H9 (cell line): Measurements from ENCODE around the gene RGS14. TPM values are rescaled to one million over a fixed set of nuclear protein-coding genes. Genes with fewer than 3 reads are reported as not detected.

Experiments used
- DNase-seq: peaks from one replicate; pipeline ENCODE4 v3.0.0-alpha.2; 2017
- H2AFZ ChIP-seq: one replicate; pipeline ENCODE4 v1.6.1; 2013; ENCODE audit warnings: mild to moderate bottlenecking, low read length, control low read depth, moderate library complexity
- H2AK5ac ChIP-seq: 2 replicates; pipeline ENCODE4 v1.6.1; 2013; ENCODE audit warnings: low read length, control low read depth, mixed read lengths; ENCODE audit not compliant: insufficient read length
- H2BK120ac ChIP-seq: one replicate; pipeline ENCODE4 v1.6.1; 2013; ENCODE audit warnings: low read depth, mild to moderate bottlenecking, low read length, control low read depth, inconsistent platforms; ENCODE audit not compliant: poor library complexity, severe bottlenecking
- H2BK12ac ChIP-seq: 2 replicates; pipeline ENCODE4 v1.6.1; 2013; ENCODE audit warnings: low read length, control low read depth, mixed read lengths, low read depth; ENCODE audit not compliant: insufficient read length
- H2BK15ac ChIP-seq: 2 replicates; pipeline ENCODE4 v1.6.1; 2013; ENCODE audit warnings: low read depth, low read length, control low read depth
- H2BK20ac ChIP-seq: one replicate; pipeline ENCODE4 v1.6.1; 2013; ENCODE audit warnings: low read depth, mild to moderate bottlenecking, low read length, control low read depth, inconsistent platforms; ENCODE audit not compliant: poor library complexity, severe bottlenecking
- H2BK5ac ChIP-seq: 2 replicates; pipeline ENCODE4 v1.6.1; 2013; ENCODE audit warnings: low read length, control low read depth, mixed read lengths; ENCODE audit not compliant: insufficient read length
- H3K14ac ChIP-seq: 2 replicates; pipeline ENCODE4 v1.6.1; 2013; ENCODE audit warnings: low read length, control low read depth; ENCODE audit not compliant: insufficient read depth
- H3K18ac ChIP-seq: 2 replicates; pipeline ENCODE4 v1.6.1; 2013; ENCODE audit warnings: low read depth, mild to moderate bottlenecking, mixed read lengths, low read length, control low read depth; ENCODE audit not compliant: insufficient read length
- H3K23ac ChIP-seq: 2 replicates; pipeline ENCODE4 v1.6.1; 2013; ENCODE audit warnings: low read length, control low read depth, mixed read lengths, low read depth; ENCODE audit not compliant: insufficient read length
- H3K23me2 ChIP-seq: 2 replicates; pipeline ENCODE4 v1.6.1; 2013; ENCODE audit warnings: low read depth, mild to moderate bottlenecking, mixed read lengths, low read length, control low read depth; ENCODE audit not compliant: insufficient read length, poor library complexity, severe bottlenecking
- H3K27ac ChIP-seq: 2 replicates; pipeline ENCODE4 v1.5.1; 2013; ENCODE audit warnings: low read length, control low read depth, mixed read lengths, low read depth; ENCODE audit not compliant: insufficient read length
- H3K27me3 ChIP-seq: 2 replicates; pipeline ENCODE4 v1.6.1; 2013; ENCODE audit warnings: low read length, control low read depth, inconsistent platforms; ENCODE audit not compliant: insufficient read depth
- H3K4ac ChIP-seq: 2 replicates; pipeline ENCODE4 v1.6.1; 2013; ENCODE audit warnings: low read depth, mild to moderate bottlenecking, control low read depth, inconsistent platforms, low read length, moderate library complexity
- H3K4me1 ChIP-seq: 2 replicates; pipeline ENCODE4 v1.6.1; 2013; ENCODE audit warnings: low read length, control low read depth, inconsistent platforms; ENCODE audit not compliant: insufficient read depth
- H3K4me2 ChIP-seq: 2 replicates; pipeline ENCODE4 v1.6.1; 2013; ENCODE audit warnings: low read length, control low read depth, mixed read lengths; ENCODE audit not compliant: insufficient read length, insufficient read depth
- H3K56ac ChIP-seq: 2 replicates; pipeline ENCODE4 v1.6.1; 2013; ENCODE audit warnings: low read depth, mild to moderate bottlenecking, mixed read lengths, low read length, control low read depth; ENCODE audit not compliant: insufficient read length
- H3K79me1 ChIP-seq: 2 replicates; pipeline ENCODE4 v1.6.1; 2013; ENCODE audit warnings: low read depth, mild to moderate bottlenecking, moderate library complexity, low read length, control low read depth, inconsistent platforms; ENCODE audit not compliant: insufficient read depth, poor library complexity, severe bottlenecking
- H3K79me2 ChIP-seq: 2 replicates; pipeline ENCODE4 v1.6.1; 2013; ENCODE audit warnings: low read length, control low read depth, inconsistent platforms; ENCODE audit not compliant: insufficient read depth
- H3K9ac ChIP-seq: 2 replicates; pipeline ENCODE4 v1.6.1; 2013; ENCODE audit warnings: low read length, control low read depth, mixed read lengths; ENCODE audit not compliant: insufficient read length; ENCODE audit errors: extremely low read depth
- H3K9me3 ChIP-seq: one replicate; pipeline ENCODE4 v1.6.1; 2013; ENCODE audit warnings: low read depth, low read length, inconsistent platforms; ENCODE audit not compliant: control insufficient read depth
- H3T11ph ChIP-seq: one replicate; pipeline ENCODE4 v1.6.1; 2013; ENCODE audit warnings: mild to moderate bottlenecking, low read length, control low read depth, inconsistent platforms
- H4K20me1 ChIP-seq: one replicate; pipeline ENCODE4 v1.6.1; 2013; ENCODE audit not compliant: control insufficient read depth, insufficient read length, insufficient read depth
- H4K5ac ChIP-seq: 2 replicates; pipeline ENCODE4 v1.6.1; 2013; ENCODE audit warnings: low read depth, mild to moderate bottlenecking, mixed read lengths, low read length, control low read depth; ENCODE audit not compliant: insufficient read length
- H4K8ac ChIP-seq: replicated peaks from 2 replicates; pipeline ENCODE4 v1.6.1; 2013; ENCODE audit warnings: low read length, control low read depth, mixed read lengths, low read depth; ENCODE audit not compliant: insufficient read length
- H4K91ac ChIP-seq: 2 replicates; pipeline ENCODE4 v1.6.1; 2013; ENCODE audit warnings: low read depth, mild to moderate bottlenecking, moderate library complexity, mixed read lengths, low read length, control low read depth; ENCODE audit not compliant: insufficient read length
- H3K27ac Mint-ChIP-seq, 3 experiments: 2 replicates in 2 of 3; 3 replicates in 1 of 3; pipeline ENCODE4 v1.8.0; 2020 to 2021; ENCODE audit warnings: mixed read lengths in 3 of 3, mild to moderate bottlenecking in 1 of 3, moderate library complexity in 1 of 3
- H3K27me3 Mint-ChIP-seq: 2 replicates; pipeline ENCODE4 v1.8.0; 2021; ENCODE audit warnings: low read depth, mild to moderate bottlenecking, moderate library complexity, mixed read lengths
- H3K36me3 Mint-ChIP-seq, 3 experiments: 2 replicates in 2 of 3; 3 replicates in 1 of 3; pipeline ENCODE4 v1.8.0; 2020 to 2021; ENCODE audit warnings: low read depth in 3 of 3, mixed read lengths in 3 of 3; ENCODE audit not compliant: insufficient read depth in 1 of 3
- H3K4me1 Mint-ChIP-seq, 2 experiments: 2 replicates each; pipeline ENCODE4 v1.8.0; 2020; ENCODE audit warnings: mixed read lengths in 2 of 2
- H3K4me3 Mint-ChIP-seq, 2 experiments: 2 replicates in 1 of 2; 3 replicates in 1 of 2; pipeline ENCODE4 v1.8.0; 2020 to 2021; ENCODE audit warnings: mild to moderate bottlenecking in 2 of 2, mixed read lengths in 2 of 2, moderate library complexity in 1 of 2
- H3K9me3 Mint-ChIP-seq, 2 experiments: 2 replicates in 1 of 2; 3 replicates in 1 of 2; pipeline ENCODE4 v1.8.0; 2020; ENCODE audit warnings: mild to moderate bottlenecking in 2 of 2, mixed read lengths in 2 of 2, moderate library complexity in 1 of 2
- CTCF ChIP-seq: fragments of 200-600 bp; sonication (generic); conservative IDR thresholded peaks from 3 replicates; pipeline ENCODE4 v1.8.0; 2021; ENCODE audit warnings: antibody characterized with exemption, mild to moderate bottlenecking
- WGBS: extraction: QIAGEN DNeasy Blood & Tissue Kit; methylation state at CpG from one replicate; pipeline ENCODE4 v1.1.7; 2013; ENCODE audit warnings: missing lambda C conversion rate, low lambda C conversion rate, mixed read lengths; ENCODE audit not compliant: insufficient read length; ENCODE audit errors: extremely low coverage; 5-methylcytosine and 5-hydroxymethylcytosine counted together
- total RNA-seq: library from RNA; stranded (reverse); gene quantifications from 2 replicates; pipeline ENCODE4 v1.2.1, GENCODE V29; 2021

RGS14 gene
- total RNA-seq, 1 experiment from 2014 or later = 12.3 TPM

- Mint-ChIP-seq H3K27me3 (no peaks in the 10 kb centered on the region), H3K4me1 (peaks cover 11 to 16% of the 10 kb centered on the region in 2 experiments), H3K4me3 (no peak overlapping the region), H3K36me3 (peaks cover 16 to 74% (median 63%) of the 10 kb centered on the region in 3 experiments; a peak in 6 of 7 replicates), H3K9me3 (no peaks in the 10 kb centered on the region), H3K27ac (peak overlapping the region in 1 of 3 experiments; percentile 23; a peak in 1 of 7 replicates)
- DNase-seq = no peak
- no peaks in the 10 kb centered on the region for H3K79me1 ChIP-seq
- no peaks in the 10 kb centered on the region for H3K27me3 ChIP-seq
- H3K4me2 ChIP-seq = no peak overlapping the region
- H2BK120ac ChIP-seq = no peak overlapping the region
- H3K23ac ChIP-seq = no peak overlapping the region
- no peak overlapping the region for H4K5ac ChIP-seq
- H4K8ac ChIP-seq = no peak overlapping the region
- no peaks in the 10 kb centered on the region; the same call in 1 of the 2 replicates for H3K4me1 ChIP-seq
- H3K4ac ChIP-seq = no peak overlapping the region
- no peak overlapping the region for H2AFZ ChIP-seq
- no peaks in the 10 kb centered on the region for H4K20me1 ChIP-seq
- H3K9ac ChIP-seq = no peak overlapping the region
- no peak overlapping the region for H2BK20ac ChIP-seq
- WGBS = no CpG with 5 or more reads among the region's 13 CpGs
- no peak overlapping the region for H3T11ph ChIP-seq
- TF ChIP-seq CTCF = no peak
- H2BK15ac ChIP-seq = no peak overlapping the region
- H3K14ac ChIP-seq = no peak overlapping the region
- no peaks in the 10 kb centered on the region for H3K23me2 ChIP-seq
- H3K56ac ChIP-seq = no peak overlapping the region
- H3K18ac ChIP-seq = no peak overlapping the region
- H2AK5ac ChIP-seq = no peak overlapping the region
- H2BK12ac ChIP-seq = no peak overlapping the region
- no peak overlapping the region for H4K91ac ChIP-seq
- no peaks in the 10 kb centered on the region for H3K79me2 ChIP-seq
- no peak overlapping the region for H2BK5ac ChIP-seq
- no peak overlapping the region for H3K27ac ChIP-seq
- H3K9me3 ChIP-seq = no peaks in the 10 kb centered on the region
These were observed 24.8 kb upstream of the RGS14 start for GRCh38 chr5:177332896-177333260.
